K562 (cell line): Measurements from ENCODE around the gene BNIP1. TPM values are rescaled to one million over a fixed set of nuclear protein-coding genes. Genes with fewer than 3 reads are reported as not detected.

ENCODE experiments used
- ARNT ChIP-seq, 2 experiments: fragments of 450-650 bp; IDR thresholded peaks; 2 replicates each; pipeline ENCODE4 v1.6.1; 2016; ENCODE audit warnings: mild to moderate bottlenecking in 1 of 2
- CTCF ChIP-seq, 3 experiments: IDR thresholded peaks in 2 of 3; conservative IDR thresholded peaks in 1 of 3; 2 replicates each; pipeline ENCODE4 v1.5.1; 2011 to 2012; ENCODE audit warnings: low read length in 3 of 3, mild to moderate bottlenecking in 3 of 3, control low read depth in 2 of 3, improper control_type of control experiment in 1 of 3, inconsistent platforms in 1 of 3, low read depth in 1 of 3, mixed read lengths in 1 of 3, moderate library complexity in 1 of 3; ENCODE audit not compliant: insufficient read depth in 2 of 3
- EP400 ChIP-seq: fragments of 450-650 bp; IDR thresholded peaks from 2 replicates; pipeline ENCODE4 v1.6.1; 2017; ENCODE audit warnings: antibody characterized with exemption, mild to moderate bottlenecking, moderate library complexity
- ERF ChIP-seq: fragments of 450-650 bp; formaldehyde crosslinking; IDR thresholded peaks from 2 replicates; pipeline ENCODE4 v1.4.0; 2020; ENCODE audit warnings: mild to moderate bottlenecking, mixed read lengths
- ESRRA ChIP-seq: fragments of 450-650 bp; IDR thresholded peaks from 2 replicates; pipeline ENCODE4 v1.6.1; 2014; ENCODE audit warnings: low read depth, mild to moderate bottlenecking, moderate library complexity, borderline replicate concordance
- FOXO4 ChIP-seq: fragments of 450-650 bp; formaldehyde crosslinking; IDR thresholded peaks from 2 replicates; pipeline ENCODE4 v1.4.0; 2020; ENCODE audit warnings: mild to moderate bottlenecking, moderate library complexity
- GTF2F1 ChIP-seq: IDR thresholded peaks from 2 replicates; pipeline ENCODE4 v1.6.1; 2011; ENCODE audit warnings: low read depth, low read length, improper control_type of control experiment
- MBD2 ChIP-seq: sonication (generic); IDR thresholded peaks from 2 replicates; pipeline ENCODE4 v1.6.1; 2016; ENCODE audit warnings: low read depth, borderline replicate concordance
- MTA1 ChIP-seq: fragments of 450-650 bp; IDR thresholded peaks from 2 replicates; pipeline ENCODE4 v1.6.1; 2017; ENCODE audit warnings: borderline replicate concordance
- MTA2 ChIP-seq: fragments of 450-650 bp; IDR thresholded peaks from 2 replicates; pipeline ENCODE4 v1.6.1; 2016; ENCODE audit warnings: low read depth
- MYC ChIP-seq, 2 experiments: fragments of 250-450 bp in 1 of 2; sonication (Bioruptor Pico) in 1 of 2; IDR thresholded peaks; 2 replicates each; pipeline versions ENCODE4 v1.5.1 to v1.6.1; 2012 to 2021; ENCODE audit warnings: low read depth in 2 of 2, borderline replicate concordance in 1 of 2, improper control_type of control experiment in 1 of 2, low read length in 1 of 2, mild to moderate bottlenecking in 1 of 2, moderate library complexity in 1 of 2
- MYNN ChIP-seq, 2 experiments: sonication (generic); formaldehyde crosslinking in 1 of 2; IDR thresholded peaks; 2 replicates each; pipeline versions ENCODE4 v1.5.0 to v1.6.1; 2016 to 2020; ENCODE audit warnings: antibody characterized with exemption in 1 of 2, missing genetic modification reagents in 1 of 2
- NCOA1 ChIP-seq: fragments of 450-650 bp; IDR thresholded peaks from 2 replicates; pipeline ENCODE4 v1.6.1; 2016; ENCODE audit warnings: low read depth
- ZNF232 ChIP-seq: sonication (generic); formaldehyde crosslinking; IDR thresholded peaks from 2 replicates; pipeline ENCODE4 v1.8.0; 2022; ENCODE audit warnings: mild to moderate bottlenecking, missing genetic modification reagents
- ZNF24 ChIP-seq: fragments of 450-650 bp; IDR thresholded peaks from 2 replicates; pipeline ENCODE4 v1.6.1; 2016
- ZNF79 ChIP-seq: fragments of 250-450 bp; sonication (Bioruptor Pico); IDR thresholded peaks from 2 replicates; pipeline ENCODE4 v1.4.0; 2020; ENCODE audit warnings: low read depth, mild to moderate bottlenecking, moderate library complexity
- polyA plus RNA-seq, 8 experiments: library from polyadenylated mRNA; depleted of rRNA in 4 of 8; stranded (reverse) in 5 of 8; unstranded in 3 of 8; fragments of >200 nt; fragmentation: Nextera tagmentation in 2 of 8; fragmentation: Illumina TruSeq in 1 of 8; extraction: Ambion mirVana in 2 of 8; extraction: Trizol in 1 of 8; gene quantifications; 2 replicates each; pipeline versions ENCODE4 v1.2.1 to v1.2.3, GENCODE V29; 2011 to 2014; ENCODE audit warnings: inconsistent platforms in 1 of 8, missing spikeins in 1 of 8
- total RNA-seq, 7 experiments: library from RNA; depleted of rRNA in 6 of 7; stranded (reverse); fragments of >200 nt in 6 of 7; fragmentation: Illumina TruSeq in 2 of 7; extraction: Trizol in 2 of 7; gene quantifications; 2 replicates each; pipeline versions ENCODE4 v1.2.1 to v1.2.3, GENCODE V29; 2011 to 2021; ENCODE audit warnings: low replicate concordance in 1 of 7
- TF ChIP-seq, protein P1 (sequence below): fragments of 250-450 bp; sonication (Bioruptor Pico); IDR thresholded peaks from 2 replicates; pipeline ENCODE4 v1.5.0; 2021; ENCODE audit warnings: mild to moderate bottlenecking, borderline replicate concordance
- TF ChIP-seq, protein P2 (sequence below): fragments of 250-450 bp; sonication (Bioruptor Pico); IDR thresholded peaks from 2 replicates; pipeline ENCODE4 v1.4.0; 2020

The BNIP1 gene
- total and polyA plus RNA-seq, 9 of the 15 experiments (the other 6 are each of a cell fraction or from before 2014, with no cell fraction given), result 18.8 to 65.0 (median 26.2) TPM

GRCh38 chr5:173144200-173145176 is at the start of gene BNIP1 (continued):
- TF ChIP-seq ERF (no peak), ZNF79 (CRISPR knock-in tag) (no peak), MYC (IDR thresholded peaks at IDR 0.05; ENCODE audit: low read depth, low read length) (peak; percentile 90), MYC (CRISPR knock-in tag; IDR thresholded peaks at IDR 0.05; ENCODE audit: borderline replicate concordance, low read depth) (no peak), ARNT (IDR thresholded peaks at IDR 0.05) (peak; percentile 35 to 54; a peak in 2 of 4 replicates), ZNF232 (CRISPR knock-in tag) (0 out of 2 replicates have a peak, but pooled peaks have one; percentile 44), GTF2F1 (no peak), ESRRA (peak; percentile 71), MYNN (IDR thresholded peaks at IDR 0.05) (no peak), MYNN (CRISPR knock-in tag; IDR thresholded peaks at IDR 0.05) (no peak), MBD2 (peak; percentile 68; the same call in 1 of the 2 replicates), ZNF24 (no peak; the same call in 1 of the 2 replicates), MTA1 (peak; percentile 43; the same call in 1 of the 2 replicates), EP400 (peak; percentile 92), NCOA1 (peak; percentile 43; the same call in 1 of the 2 replicates), CTCF (IDR thresholded peaks at IDR 0.05 in 2 of 3, conservative IDR thresholded peaks at IDR 0.05 in 1 of 3; ENCODE audit: insufficient read depth in 2 of 3, low read depth in 1 of 3, low read length in 3 of 3) (peak; percentile 88 to 96 (median 95)), MTA2 (no peak), FOXO4 (CRISPR knock-in tag) (no peak)
- TF ChIP-seq, protein P1, sequence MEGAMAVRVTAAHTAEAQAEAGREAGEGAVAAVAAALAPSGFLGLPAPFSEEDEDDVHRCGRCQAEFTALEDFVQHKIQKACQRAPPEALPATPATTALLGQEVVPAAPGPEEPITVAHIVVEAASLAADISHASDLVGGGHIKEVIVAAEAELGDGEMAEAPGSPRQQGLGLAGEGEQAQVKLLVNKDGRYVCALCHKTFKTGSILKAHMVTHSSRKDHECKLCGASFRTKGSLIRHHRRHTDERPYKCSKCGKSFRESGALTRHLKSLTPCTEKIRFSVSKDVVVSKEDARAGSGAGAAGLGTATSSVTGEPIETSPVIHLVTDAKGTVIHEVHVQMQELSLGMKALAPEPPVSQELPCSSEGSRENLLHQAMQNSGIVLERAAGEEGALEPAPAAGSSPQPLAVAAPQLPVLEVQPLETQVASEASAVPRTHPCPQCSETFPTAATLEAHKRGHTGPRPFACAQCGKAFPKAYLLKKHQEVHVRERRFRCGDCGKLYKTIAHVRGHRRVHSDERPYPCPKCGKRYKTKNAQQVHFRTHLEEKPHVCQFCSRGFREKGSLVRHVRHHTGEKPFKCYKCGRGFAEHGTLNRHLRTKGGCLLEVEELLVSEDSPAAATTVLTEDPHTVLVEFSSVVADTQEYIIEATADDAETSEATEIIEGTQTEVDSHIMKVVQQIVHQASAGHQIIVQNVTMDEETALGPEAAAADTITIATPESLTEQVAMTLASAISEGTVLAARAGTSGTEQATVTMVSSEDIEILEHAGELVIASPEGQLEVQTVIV (CRISPR knock-in tag), result no peak
- TF ChIP-seq, protein P2, sequence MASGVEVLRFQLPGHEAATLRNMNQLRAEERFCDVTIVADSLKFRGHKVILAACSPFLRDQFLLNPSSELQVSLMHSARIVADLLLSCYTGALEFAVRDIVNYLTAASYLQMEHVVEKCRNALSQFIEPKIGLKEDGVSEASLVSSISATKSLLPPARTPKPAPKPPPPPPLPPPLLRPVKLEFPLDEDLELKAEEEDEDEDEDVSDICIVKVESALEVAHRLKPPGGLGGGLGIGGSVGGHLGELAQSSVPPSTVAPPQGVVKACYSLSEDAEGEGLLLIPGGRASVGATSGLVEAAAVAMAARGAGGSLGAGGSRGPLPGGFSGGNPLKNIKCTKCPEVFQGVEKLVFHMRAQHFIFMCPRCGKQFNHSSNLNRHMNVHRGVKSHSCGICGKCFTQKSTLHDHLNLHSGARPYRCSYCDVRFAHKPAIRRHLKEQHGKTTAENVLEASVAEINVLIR (CRISPR knock-in tag), result 0 out of 2 replicates have a peak, but pooled peaks have one; percentile 6
